Measurements from ENCODE around the gene PDE4D.
"Not testable (repeated sequence)": the region's sequence is repeated elsewhere in the genome, so short reads cannot be mapped to it uniquely, and the experiment has no call there.

Gene PDE4D

DNA sequence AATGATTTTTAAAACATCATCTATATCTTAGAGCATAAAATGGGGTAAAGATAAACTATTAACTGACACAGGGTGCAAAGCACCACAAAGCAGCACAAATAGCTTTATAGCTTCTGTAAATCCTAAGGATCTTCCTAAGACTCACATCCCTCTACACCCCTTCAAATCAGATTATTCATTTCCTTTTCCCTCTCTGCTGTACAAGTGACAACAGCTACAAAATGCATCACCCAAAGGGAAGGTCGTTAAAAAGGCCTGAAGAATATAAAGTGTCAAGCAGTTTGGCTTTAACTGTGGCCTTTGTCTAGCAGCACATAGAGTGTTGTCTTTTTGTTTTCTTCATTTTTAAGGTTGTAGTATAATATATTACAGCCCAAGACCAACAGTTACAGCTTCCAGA, 422.1 kb downstream of the PDE4D start:
- no peak overlapping the region for H3K9ac ChIP-seq (ENCODE audit: low read depth, low read length)
- H3K4me1 ChIP-seq (ENCODE audit: control insufficient read depth, insufficient read depth, low read length): peaks cover 3% of the 10 kb centered on the region
- H3K27me3 ChIP-seq (ENCODE audit: control insufficient read depth, insufficient read depth, low read length): no peaks in the 10 kb centered on the region
- no peaks in the 10 kb centered on the region for H3K9me3 ChIP-seq (ENCODE audit: control insufficient read depth, insufficient read depth, low read length)
- H3K36me3 ChIP-seq (ENCODE audit: control insufficient read depth, insufficient read depth, low read length): no peaks in the 10 kb centered on the region
- no peak overlapping the region for H3K4me3 ChIP-seq (ENCODE audit: low read depth, low read length)

DNA sequence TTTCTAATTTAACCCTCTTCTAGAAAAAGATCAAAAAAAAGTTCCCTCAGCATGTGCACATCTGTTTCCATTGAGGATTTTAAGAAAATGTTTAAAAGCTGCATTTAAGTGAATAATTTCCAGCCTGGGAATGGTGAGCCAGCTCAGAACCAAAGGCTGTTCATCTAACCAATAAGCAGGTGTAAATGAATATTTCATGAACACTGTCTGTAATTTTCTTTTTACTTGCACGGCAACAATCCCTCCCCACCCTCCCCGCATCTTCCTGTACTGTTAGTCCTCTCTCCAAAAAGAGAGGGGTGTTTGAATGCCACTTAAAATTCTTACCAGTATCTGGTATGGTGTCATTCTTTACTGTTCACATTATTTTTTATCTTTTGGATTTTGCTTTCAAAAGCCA, 425.6 kb downstream of the PDE4D start:
- H3K4me1 ChIP-seq (ENCODE audit: control insufficient read depth, insufficient read depth, low read length): peaks cover 8% of the 10 kb centered on the region
- no peaks in the 10 kb centered on the region for H3K36me3 ChIP-seq (ENCODE audit: control insufficient read depth, insufficient read depth, low read length)
- no peaks in the 10 kb centered on the region for H3K9me3 ChIP-seq (ENCODE audit: control insufficient read depth, insufficient read depth, low read length)
- no peaks in the 10 kb centered on the region for H3K27me3 ChIP-seq (ENCODE audit: control insufficient read depth, insufficient read depth, low read length)
- no peak overlapping the region for H3K4me3 ChIP-seq (ENCODE audit: low read depth, low read length)
- H3K9ac ChIP-seq (ENCODE audit: low read depth, low read length): no peak overlapping the region

DNA sequence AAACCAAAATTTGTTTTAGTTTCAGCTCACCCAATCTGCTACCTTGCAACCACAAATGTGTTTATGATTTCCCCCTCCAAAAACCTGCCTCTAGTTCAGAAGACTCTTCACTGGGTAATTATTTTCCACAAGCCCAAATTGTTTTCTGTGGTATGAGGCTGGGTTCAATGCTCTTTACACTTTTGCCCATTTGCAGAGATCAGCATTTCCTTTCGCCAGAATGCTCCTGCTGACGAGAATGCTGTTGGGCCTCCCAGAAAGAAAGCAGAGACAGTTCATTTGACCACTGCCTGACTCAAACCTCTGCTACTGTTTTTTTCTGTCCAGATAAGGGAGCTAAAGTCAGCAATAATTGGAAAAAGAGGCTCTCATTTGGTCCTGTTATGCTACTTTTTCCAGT, 427.3 kb downstream of the PDE4D start:
- Histone ChIP-seq H3K27me3 (ENCODE audit: control insufficient read depth, insufficient read depth, low read length) (no peaks in the 10 kb centered on the region), H3K9me3 (ENCODE audit: control insufficient read depth, insufficient read depth, low read length) (no peaks in the 10 kb centered on the region), H3K9ac (ENCODE audit: low read depth, low read length) (no peak overlapping the region), H3K4me1 (ENCODE audit: control insufficient read depth, insufficient read depth, low read length) (peaks cover 8% of the 10 kb centered on the region), H3K36me3 (ENCODE audit: control insufficient read depth, insufficient read depth, low read length) (no peaks in the 10 kb centered on the region), H3K4me3 (ENCODE audit: low read depth, low read length) (no peak overlapping the region)

- Histone ChIP-seq H3K9ac (ENCODE audit: low read depth, low read length) (no peak overlapping the region), H3K27me3 (ENCODE audit: control insufficient read depth, insufficient read depth, low read length) (no peaks in the 10 kb centered on the region), H3K9me3 (ENCODE audit: control insufficient read depth, insufficient read depth, low read length) (no peaks in the 10 kb centered on the region), H3K36me3 (ENCODE audit: control insufficient read depth, insufficient read depth, low read length) (no peaks in the 10 kb centered on the region), H3K4me3 (ENCODE audit: low read depth, low read length) (no peak overlapping the region), H3K4me1 (ENCODE audit: control insufficient read depth, insufficient read depth, low read length) (peaks cover 8% of the 10 kb centered on the region)
These were observed 428.6 kb downstream of the PDE4D start for GRCh38 chr5:59464969-59465368.

- H3K36me3 ChIP-seq (ENCODE audit: control insufficient read depth, insufficient read depth, low read length); H3K4me1 ChIP-seq (ENCODE audit: control insufficient read depth, insufficient read depth, low read length); H3K27me3 ChIP-seq (ENCODE audit: control insufficient read depth, insufficient read depth, low read length); H3K4me3 ChIP-seq (ENCODE audit: low read depth, low read length); H3K9me3 ChIP-seq (ENCODE audit: control insufficient read depth, insufficient read depth, low read length); H3K9ac ChIP-seq (ENCODE audit: low read depth, low read length): not testable (repeated sequence)
These were observed 429.8 kb downstream of the PDE4D start for GRCh38 chr5:59463618-59464166.

- Histone ChIP-seq H3K9ac (ENCODE audit: low read depth, low read length) (no peak overlapping the region), H3K9me3 (ENCODE audit: control insufficient read depth, insufficient read depth, low read length) (no peaks in the 10 kb centered on the region), H3K4me1 (ENCODE audit: control insufficient read depth, insufficient read depth, low read length) (peaks cover 8% of the 10 kb centered on the region), H3K4me3 (ENCODE audit: low read depth, low read length) (no peak overlapping the region), H3K36me3 (ENCODE audit: control insufficient read depth, insufficient read depth, low read length) (no peaks in the 10 kb centered on the region), H3K27me3 (ENCODE audit: control insufficient read depth, insufficient read depth, low read length) (no peaks in the 10 kb centered on the region)
These were observed 430.6 kb downstream of the PDE4D start for GRCh38 chr5:59462956-59463355.

GRCh38 chr5:59460368-59461153, 433.0 kb downstream of the PDE4D start:
- Histone ChIP-seq H3K9ac (ENCODE audit: low read depth, low read length) (no peak overlapping the region), H3K27me3 (ENCODE audit: control insufficient read depth, insufficient read depth, low read length) (no peaks in the 10 kb centered on the region), H3K9me3 (ENCODE audit: control insufficient read depth, insufficient read depth, low read length) (no peaks in the 10 kb centered on the region), H3K4me1 (ENCODE audit: control insufficient read depth, insufficient read depth, low read length) (peaks cover 3% of the 10 kb centered on the region), H3K4me3 (ENCODE audit: low read depth, low read length) (no peak overlapping the region), H3K36me3 (ENCODE audit: control insufficient read depth, insufficient read depth, low read length) (no peaks in the 10 kb centered on the region)

- Histone ChIP-seq H3K36me3 (ENCODE audit: control insufficient read depth, insufficient read depth, low read length) (no peaks in the 10 kb centered on the region), H3K9me3 (ENCODE audit: control insufficient read depth, insufficient read depth, low read length) (no peaks in the 10 kb centered on the region), H3K4me3 (ENCODE audit: low read depth, low read length) (no peak overlapping the region), H3K9ac (ENCODE audit: low read depth, low read length) (no peak overlapping the region), H3K4me1 (ENCODE audit: control insufficient read depth, insufficient read depth, low read length) (peaks cover 3% of the 10 kb centered on the region), H3K27me3 (ENCODE audit: control insufficient read depth, insufficient read depth, low read length) (no peaks in the 10 kb centered on the region)
These were observed 434.4 kb downstream of the PDE4D start for GRCh38 chr5:59458966-59459729.

DNA sequence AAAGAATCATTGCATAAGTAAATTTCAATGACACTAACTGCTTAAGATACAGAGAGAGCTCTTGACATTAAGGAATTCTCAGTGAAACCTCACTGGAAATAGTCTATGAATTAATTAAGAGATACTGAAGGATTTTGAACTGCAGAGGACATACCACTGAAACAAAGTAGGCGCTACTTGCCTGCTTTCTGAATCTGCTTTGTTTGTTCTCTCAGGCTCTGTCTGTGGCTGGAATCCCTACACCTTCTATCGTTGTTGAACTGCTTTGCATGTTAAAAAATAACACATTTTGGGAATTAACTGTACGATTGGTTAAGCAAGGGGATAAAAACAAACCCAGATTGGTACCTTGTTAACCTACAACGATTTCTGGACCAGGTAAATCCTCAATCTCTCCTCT, 435.2 kb downstream of the PDE4D start:
- no peaks in the 10 kb centered on the region for H3K9me3 ChIP-seq (ENCODE audit: control insufficient read depth, insufficient read depth, low read length)
- H3K4me1 ChIP-seq (ENCODE audit: control insufficient read depth, insufficient read depth, low read length): no peaks in the 10 kb centered on the region
- H3K9ac ChIP-seq (ENCODE audit: low read depth, low read length): no peak overlapping the region
- H3K27me3 ChIP-seq (ENCODE audit: control insufficient read depth, insufficient read depth, low read length): no peaks in the 10 kb centered on the region
- H3K4me3 ChIP-seq (ENCODE audit: low read depth, low read length): no peak overlapping the region
- no peaks in the 10 kb centered on the region for H3K36me3 ChIP-seq (ENCODE audit: control insufficient read depth, insufficient read depth, low read length)

- Histone ChIP-seq H3K4me3 (ENCODE audit: low read depth, low read length) (no peak overlapping the region), H3K4me1 (ENCODE audit: control insufficient read depth, insufficient read depth, low read length) (no peaks in the 10 kb centered on the region), H3K36me3 (ENCODE audit: control insufficient read depth, insufficient read depth, low read length) (no peaks in the 10 kb centered on the region), H3K9ac (ENCODE audit: low read depth, low read length) (no peak overlapping the region), H3K9me3 (ENCODE audit: control insufficient read depth, insufficient read depth, low read length) (no peaks in the 10 kb centered on the region), H3K27me3 (ENCODE audit: control insufficient read depth, insufficient read depth, low read length) (no peaks in the 10 kb centered on the region)
These were observed 443.5 kb downstream of the PDE4D start for GRCh38 chr5:59449905-59450644.

- Histone ChIP-seq H3K4me1 (ENCODE audit: control insufficient read depth, insufficient read depth, low read length) (no peaks in the 10 kb centered on the region), H3K9ac (ENCODE audit: low read depth, low read length) (no peak overlapping the region), H3K9me3 (ENCODE audit: control insufficient read depth, insufficient read depth, low read length) (no peaks in the 10 kb centered on the region), H3K36me3 (ENCODE audit: control insufficient read depth, insufficient read depth, low read length) (no peaks in the 10 kb centered on the region), H3K27me3 (ENCODE audit: control insufficient read depth, insufficient read depth, low read length) (no peaks in the 10 kb centered on the region), H3K4me3 (ENCODE audit: low read depth, low read length) (no peak overlapping the region)
These were observed 447.2 kb downstream of the PDE4D start for GRCh38 chr5:59446356-59446755.
